ENCODE measurements around the gene MMP15.

DNA sequence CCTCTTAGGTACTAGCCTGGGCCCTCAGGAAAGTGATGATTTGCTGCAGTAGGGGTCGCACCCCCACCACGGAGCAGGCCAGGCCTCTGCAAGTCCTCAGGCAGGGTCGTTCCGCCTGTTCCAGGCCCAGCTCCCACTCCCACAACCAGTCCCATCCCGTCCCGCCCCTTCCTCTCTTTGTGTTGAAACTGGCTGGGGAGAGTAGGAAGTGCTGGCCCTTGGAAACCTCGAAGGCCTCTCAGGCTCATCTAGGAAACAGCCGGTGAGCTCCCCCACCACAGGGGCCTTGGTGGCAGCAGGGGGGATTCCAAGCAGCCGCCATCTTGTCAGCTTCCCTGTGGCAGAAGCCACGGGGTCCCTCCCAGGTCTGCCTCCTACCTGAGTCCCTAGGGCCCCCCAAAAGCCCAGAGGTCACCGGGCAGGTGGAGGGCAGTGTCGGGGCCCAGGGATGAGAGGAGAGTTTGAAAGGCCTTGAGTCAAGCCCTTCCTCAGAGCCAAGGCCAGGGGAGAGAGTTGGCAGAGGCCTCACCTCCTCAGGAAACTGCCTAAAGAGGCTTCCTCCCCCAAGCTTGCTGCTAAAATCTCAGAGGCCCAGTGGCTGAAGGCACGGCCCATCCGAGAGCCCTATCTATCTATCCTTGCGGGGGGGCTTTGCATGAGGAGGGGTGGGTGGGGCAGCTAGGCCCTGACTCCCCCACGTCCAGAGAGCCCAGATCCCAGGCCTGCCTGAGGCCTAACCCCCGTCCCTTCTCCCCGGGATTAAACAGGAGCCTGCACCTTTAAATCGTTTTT is 22.2 kb downstream of the MMP15 start:
- TF ChIP-seq, protein P1, sequence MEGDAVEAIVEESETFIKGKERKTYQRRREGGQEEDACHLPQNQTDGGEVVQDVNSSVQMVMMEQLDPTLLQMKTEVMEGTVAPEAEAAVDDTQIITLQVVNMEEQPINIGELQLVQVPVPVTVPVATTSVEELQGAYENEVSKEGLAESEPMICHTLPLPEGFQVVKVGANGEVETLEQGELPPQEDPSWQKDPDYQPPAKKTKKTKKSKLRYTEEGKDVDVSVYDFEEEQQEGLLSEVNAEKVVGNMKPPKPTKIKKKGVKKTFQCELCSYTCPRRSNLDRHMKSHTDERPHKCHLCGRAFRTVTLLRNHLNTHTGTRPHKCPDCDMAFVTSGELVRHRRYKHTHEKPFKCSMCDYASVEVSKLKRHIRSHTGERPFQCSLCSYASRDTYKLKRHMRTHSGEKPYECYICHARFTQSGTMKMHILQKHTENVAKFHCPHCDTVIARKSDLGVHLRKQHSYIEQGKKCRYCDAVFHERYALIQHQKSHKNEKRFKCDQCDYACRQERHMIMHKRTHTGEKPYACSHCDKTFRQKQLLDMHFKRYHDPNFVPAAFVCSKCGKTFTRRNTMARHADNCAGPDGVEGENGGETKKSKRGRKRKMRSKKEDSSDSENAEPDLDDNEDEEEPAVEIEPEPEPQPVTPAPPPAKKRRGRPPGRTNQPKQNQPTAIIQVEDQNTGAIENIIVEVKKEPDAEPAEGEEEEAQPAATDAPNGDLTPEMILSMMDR (conservative IDR thresholded peaks at IDR 0.05; ENCODE audit: low read depth, low read length) = no peak
- TF ChIP-seq EZH2 (IDR thresholded peaks at IDR 0.05; ENCODE audit: borderline replicate concordance, low read depth, low read length, poor library complexity, severe bottlenecking) = no peak
